Heart left ventricle (tissue), 13 donors: ENCODE data around the gene PDCD7.
"Not testable (repeated sequence)": the region's sequence is repeated elsewhere in the genome, so short reads cannot be mapped to it uniquely, and the experiment has no call there.

Source experiments
- POLR2A ChIP-seq, 2 donors: fragments of 450-650 bp; IDR thresholded peaks; one replicate each; pipeline ENCODE4 v1.6.1; 2017; ENCODE audit warnings: antibody characterized with exemption in 2 of 2, mild to moderate bottlenecking in 2 of 2, moderate library complexity in 2 of 2
- TF ChIP-seq, protein P1 (sequence below), 12 donors: fragments of 200-600 bp; sonication (generic) in 4 of 12; IDR thresholded peaks; one replicate each; pipeline versions ENCODE4 v1.5.0 to v1.8.0; 2018 to 2022; ENCODE audit warnings: antibody characterized with exemption in 12 of 12, mild to moderate bottlenecking in 5 of 12
- donor health status: ischemic (EF 13 %, LVEDD 7.1; RV severe dilation, severe dysfunction).
- donor health status: DM: no; HTN: yes; CAD: no.
- donor health status: DM: no; HTN: no; CAD: no.
- donor health status: ischemic (EF 25% LVEDD 6.9; RV normal size, moderate dysfunction).
- donor health status: ischemic (EF 25% LVEDD 5.7; RV mildly dilated, moderate dysfunction).
- donor health status: ischemic (EF 35%, LVEDD 5.7; RV mildly dilated, moderate dysfunction).
- donor health status: nonischemic (EF 11% LVEDD 7.7; RV severe dilation, severe dysfunction).
- donor health status: DM: yes; HTN: yes; CAD: no.
- donor health status: PGD.
- donor health status: ischemic (EF 29% LVEDD 5.4; RV normal size, mild dysfunction).
- donor health status: nonischemic (EF 23%, LVEDD 6.1; RV moderate dilation, normal function).

GRCh38 chr15:65099801-65100200 is 33.8 kb downstream of the PDCD7 start:
- TF ChIP-seq, protein P1, sequence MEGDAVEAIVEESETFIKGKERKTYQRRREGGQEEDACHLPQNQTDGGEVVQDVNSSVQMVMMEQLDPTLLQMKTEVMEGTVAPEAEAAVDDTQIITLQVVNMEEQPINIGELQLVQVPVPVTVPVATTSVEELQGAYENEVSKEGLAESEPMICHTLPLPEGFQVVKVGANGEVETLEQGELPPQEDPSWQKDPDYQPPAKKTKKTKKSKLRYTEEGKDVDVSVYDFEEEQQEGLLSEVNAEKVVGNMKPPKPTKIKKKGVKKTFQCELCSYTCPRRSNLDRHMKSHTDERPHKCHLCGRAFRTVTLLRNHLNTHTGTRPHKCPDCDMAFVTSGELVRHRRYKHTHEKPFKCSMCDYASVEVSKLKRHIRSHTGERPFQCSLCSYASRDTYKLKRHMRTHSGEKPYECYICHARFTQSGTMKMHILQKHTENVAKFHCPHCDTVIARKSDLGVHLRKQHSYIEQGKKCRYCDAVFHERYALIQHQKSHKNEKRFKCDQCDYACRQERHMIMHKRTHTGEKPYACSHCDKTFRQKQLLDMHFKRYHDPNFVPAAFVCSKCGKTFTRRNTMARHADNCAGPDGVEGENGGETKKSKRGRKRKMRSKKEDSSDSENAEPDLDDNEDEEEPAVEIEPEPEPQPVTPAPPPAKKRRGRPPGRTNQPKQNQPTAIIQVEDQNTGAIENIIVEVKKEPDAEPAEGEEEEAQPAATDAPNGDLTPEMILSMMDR (IDR thresholded peaks at IDR 0.05), result not testable (repeated sequence)
- TF ChIP-seq POLR2A (IDR thresholded peaks at IDR 0.05), result not testable (repeated sequence)
